Activated naive CD8-positive, alpha-beta T cell treated with anti-CD3 and anti-CD28 coated beads, Interleukin-2, amount 50 U/mL, for 16 hours (primary cell): ENCODE measurements around the gene PKNOX2.

ENCODE experiments used
- DNase-seq: peaks from one replicate; pipeline ENCODE4 v3.0.0-alpha.2; 2020; ENCODE audit warnings: low read depth, low spot score

Gene PKNOX2

DNA sequence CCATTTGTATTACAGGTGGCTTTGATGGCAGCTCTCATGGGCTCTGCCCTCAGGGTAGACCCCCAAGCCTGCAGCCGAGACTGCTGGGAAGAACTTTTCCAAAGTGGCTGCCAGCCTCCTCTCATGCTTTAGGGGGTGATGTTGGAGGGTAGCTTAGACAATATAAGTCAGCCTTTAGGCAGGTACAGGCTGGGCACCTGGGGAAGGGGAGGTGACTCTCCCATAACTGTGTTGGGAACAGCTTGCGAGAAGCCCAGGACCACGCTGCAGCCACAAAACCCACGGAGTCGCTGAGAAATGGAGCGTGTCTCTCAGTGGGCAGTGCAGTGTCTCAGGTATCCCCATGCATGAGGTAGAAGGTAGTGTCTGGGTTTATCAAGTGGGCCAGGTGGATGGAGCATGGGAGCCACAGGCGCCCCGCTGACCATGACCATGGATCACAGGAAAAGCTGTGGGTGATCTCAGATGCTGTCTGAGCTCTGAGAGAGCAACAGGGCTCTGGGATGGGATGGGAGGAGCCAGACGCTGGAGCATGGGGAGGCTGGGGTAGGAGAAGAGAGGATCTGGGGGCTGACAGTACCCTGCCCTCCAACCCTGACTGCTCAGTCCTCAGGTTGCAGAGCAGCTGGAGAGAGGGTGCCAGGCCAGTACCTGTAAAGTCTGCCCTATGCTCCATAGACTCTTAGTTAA lies 216.3 kb downstream of the PKNOX2 start:
- no peak for DNase-seq

DNA sequence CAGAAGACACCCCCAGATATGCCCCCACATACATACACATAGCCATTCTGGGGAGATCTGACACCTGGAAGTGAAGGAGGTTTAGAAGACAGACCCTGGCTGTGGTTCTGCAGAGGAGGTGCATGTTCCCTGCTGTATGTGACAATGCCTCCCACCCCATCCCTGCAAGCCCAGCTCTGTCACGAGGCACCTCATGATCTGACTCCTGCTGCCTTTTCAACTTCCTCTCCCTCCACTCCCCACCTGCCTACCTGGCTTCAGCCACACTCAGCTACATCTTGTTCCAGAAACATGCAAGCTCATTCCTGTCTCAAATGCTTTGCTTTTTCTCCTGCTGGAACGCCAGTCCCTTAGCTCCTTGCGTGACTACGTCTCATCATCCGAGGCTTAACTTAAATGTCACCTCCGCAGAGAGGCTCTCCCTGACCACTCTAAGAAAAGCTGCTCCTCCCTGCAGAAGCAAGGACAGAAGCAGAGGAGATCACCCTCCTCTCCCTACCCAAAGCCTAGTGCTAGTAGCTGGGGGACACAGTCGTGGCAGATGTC lies 217.0 kb downstream of the PKNOX2 start:
- DNase-seq: no peak

DNA sequence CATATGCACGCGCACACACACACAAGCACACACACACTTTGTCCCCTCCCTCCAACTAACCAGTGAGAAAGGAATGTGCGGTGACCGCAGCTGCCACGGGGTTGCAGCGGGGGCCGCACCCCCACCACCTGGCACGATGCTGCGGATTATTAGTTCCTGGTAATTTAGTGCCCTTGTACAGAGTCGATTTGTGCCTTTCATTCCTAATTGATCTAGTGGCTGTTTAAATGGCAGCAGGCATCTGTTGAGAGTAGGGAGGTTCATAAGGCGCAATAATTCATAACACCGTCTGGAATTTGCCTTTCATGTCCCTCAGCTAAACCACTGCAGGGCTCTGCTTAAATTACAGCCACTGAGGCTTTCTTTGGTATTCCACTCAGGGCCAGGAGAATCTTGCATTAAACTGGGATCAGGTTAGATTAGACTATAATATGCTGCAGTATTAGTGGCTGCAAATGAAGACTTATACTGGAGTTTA lies 217.8 kb downstream of the PKNOX2 start:
- no peak for DNase-seq

DNA sequence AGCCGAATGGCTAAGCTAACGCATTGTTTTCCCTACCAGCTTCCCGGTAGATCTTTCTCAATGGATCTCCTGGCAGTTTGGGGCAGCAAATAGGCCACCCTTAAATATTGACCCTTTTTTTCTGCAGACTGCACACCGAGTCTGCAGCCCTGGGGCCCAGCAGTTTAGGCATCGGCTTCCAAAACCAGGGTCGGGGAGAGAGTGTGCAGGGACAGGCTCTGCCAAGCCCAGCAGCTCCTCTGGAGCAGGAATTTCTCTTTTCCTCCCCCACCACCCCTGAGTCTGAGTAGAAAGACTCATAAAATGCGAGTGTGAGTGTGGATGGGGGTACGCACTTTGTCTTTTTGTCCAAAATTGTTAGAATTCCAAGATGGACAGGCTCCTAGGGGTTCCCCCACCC lies 218.3 kb downstream of the PKNOX2 start:
- no peak for DNase-seq

DNA sequence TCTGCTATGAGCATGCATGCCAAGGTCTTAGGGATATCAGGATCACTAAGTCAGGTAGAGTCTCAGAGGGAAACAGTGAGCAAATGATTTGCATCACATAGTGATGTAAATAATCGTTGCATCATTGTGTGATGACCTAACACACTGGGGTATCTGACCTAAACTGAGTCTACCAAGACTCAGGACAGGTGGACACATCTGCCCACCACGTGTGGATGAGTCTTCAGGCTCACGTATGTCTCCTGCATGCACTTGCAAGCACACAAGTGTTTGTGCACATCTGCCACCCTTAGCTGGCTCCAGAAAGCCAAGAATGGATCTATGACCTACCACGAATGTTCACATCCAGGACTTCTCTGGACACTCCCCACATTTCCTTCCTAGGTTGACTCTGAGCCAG lies 220.3 kb downstream of the PKNOX2 start:
- DNase-seq: no peak

DNA sequence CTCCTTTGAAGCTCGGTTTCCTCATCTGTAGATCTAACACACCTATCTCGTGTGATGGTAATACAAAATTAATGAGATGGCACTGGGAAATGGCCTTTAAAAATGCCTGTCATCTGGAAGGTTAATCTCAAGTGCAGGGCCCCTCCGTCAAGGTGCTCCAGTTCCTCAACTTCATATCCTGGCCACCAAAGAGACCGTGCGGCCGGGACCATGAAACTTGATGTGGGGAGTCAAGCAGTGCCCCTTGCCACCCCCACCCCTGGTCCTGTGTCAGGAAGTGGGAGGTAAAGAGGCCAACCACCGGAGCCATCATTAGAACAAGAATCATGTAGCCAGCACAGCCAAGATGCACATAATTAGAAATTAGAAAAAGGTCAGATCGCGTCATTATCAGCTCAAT lies 223.3 kb downstream of the PKNOX2 start:
- no peak for DNase-seq

DNA sequence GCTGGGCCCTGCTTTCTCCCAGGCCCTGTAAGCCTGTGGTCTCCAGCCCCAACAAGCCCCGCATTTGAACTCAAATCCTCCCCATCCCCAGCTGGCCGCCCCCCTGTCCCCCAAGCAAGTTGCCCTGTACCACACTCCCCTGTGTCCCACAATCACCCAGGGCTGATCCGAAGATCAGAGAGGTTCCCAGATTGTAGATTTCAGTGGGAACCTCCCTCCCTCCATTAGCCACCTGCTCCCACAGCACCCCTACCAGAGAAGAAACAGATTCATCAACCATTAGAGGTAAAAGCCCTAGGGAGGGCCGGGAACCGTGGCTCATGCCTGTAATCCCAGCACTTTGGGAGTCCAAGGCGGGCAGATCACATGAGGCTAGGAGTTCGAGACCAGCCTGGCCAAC lies 224.1 kb downstream of the PKNOX2 start:
- DNase-seq: no peak

DNA sequence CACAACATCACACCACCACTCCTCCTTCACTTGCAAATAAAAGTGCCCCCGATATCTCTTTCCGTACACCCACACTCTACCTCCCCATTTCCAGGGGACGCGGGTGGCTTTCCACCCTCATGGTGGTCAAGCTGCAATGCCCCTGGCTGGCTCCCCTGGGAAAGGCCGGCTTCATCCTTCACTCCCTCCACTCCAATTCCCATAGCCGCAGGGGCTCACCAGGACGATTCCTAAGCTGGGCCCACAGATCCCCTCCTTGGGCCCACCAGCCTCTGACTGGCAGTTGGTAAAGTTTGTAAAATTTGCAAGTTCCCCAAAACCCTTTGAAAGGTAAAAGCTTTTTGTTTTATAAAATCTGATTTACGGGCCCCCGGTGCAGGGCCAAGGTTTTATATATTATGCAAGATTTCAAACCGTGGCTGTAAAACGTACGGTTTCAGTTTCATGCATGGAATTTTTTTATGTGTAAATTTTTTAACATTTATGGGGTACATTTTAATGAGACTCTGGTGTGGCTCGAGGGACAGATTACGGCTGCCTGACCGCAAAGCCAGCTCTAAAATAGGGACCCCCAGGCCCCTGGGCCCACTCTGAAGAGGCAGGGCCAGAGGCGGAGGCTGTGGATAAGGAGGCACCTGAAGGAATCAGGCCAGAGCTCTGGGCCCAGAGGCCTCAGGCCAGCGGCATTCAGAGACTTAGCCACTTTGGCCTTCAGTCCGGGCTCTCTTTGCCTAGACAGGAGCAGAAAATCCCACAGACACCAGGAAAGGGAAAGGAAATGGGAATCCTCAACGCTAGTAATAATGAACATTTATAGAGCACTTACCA lies 225.0 kb downstream of the PKNOX2 start:
- DNase-seq: no peak

DNA sequence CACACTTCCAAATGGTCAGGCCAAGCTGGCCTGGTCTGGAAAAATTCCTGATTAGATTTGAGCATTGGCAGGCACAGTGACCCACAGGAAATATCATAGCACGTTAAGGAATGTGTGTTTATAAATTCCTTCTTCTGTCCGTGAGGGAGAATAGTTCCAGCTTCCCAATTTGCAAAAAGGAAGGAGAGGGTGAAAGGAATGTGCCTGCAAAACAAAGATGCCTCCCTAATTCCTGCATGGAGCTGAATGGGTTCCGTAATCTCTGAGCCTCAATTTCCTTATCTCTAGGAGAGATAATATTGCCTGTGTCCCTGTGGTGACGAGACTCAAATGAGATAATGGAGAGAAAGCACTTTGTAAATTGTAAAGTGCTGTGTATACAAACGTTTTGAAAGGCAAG lies 226.4 kb downstream of the PKNOX2 start:
- no peak for DNase-seq

DNA sequence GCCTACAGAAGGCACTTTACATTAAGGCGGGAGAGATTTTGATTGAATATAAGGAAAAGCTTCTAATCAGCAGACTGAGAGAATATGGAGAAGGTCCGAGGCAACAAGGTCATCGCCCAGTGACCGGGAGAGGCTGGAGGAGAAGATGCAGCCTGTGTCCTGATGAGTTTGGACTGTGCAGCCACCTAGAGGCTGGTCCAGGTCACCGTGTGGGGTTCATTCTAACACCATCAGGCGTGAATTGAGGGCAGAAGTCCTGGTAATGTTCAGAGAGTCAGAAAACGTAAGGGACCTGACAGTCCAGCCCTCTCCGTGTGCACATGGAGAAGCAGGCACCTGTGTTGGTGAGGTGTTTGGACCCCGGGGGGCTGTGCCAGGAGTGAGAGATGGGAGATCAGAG lies 228.8 kb downstream of the PKNOX2 start:
- no peak for DNase-seq

DNA sequence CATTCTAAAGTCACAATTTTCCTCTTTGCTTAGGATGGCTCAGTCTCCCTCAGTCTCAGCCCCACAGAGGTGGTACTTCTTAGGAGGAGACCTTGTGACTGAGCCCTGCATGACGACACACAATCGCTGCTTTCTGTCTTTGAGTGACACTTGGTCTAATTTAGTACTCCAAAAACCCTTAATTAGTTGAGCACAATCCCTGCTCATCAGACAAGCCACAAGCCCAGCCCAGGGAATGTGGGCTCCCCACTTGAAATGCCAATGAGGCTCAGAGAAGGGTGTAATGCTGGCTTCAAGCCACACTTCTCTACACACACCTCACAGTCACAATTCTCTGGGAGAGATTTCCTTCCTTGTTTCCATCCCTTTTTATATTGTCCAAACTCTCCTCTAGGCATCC lies 229.7 kb downstream of the PKNOX2 start:
- DNase-seq: no peak

DNA sequence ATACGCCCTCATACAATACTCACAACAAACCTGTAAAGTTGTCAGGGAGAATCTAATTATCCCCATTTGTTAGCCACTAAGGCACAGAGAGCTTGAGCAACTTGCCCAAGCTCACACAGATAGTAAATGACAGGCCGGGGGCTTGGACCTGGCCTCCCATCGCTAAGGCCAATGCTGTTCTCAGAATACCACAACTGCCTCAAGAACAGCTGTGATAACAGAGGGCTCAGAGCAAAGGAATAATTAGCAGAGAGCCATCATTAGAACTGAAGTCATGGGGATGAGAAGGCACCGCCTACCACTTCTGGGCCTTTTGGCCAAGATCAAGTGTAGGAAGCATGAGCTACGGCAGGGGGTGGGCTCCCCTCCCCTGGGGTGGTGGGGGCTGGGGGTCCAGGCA lies 232.9 kb downstream of the PKNOX2 start:
- no peak for DNase-seq

DNA sequence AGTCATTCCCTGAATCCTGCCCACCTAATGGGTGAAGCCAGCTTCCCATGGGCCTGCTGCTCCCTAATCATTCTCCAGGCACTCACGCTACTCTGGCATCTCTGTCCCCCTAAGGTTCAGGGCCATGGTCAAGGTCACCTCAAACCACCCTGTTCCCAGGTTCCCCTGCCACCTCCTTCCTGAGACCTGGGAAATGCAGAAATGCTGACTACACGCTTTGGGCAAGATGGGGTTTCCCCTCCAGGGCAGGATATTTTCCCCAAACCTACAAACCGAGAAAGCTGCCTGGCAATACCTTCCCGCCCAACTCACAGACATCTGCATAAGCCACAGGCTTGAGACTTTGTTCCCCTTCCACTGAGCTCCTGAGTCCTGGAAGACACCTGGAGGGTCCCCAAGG lies 233.9 kb downstream of the PKNOX2 start:
- DNase-seq: no peak

DNA sequence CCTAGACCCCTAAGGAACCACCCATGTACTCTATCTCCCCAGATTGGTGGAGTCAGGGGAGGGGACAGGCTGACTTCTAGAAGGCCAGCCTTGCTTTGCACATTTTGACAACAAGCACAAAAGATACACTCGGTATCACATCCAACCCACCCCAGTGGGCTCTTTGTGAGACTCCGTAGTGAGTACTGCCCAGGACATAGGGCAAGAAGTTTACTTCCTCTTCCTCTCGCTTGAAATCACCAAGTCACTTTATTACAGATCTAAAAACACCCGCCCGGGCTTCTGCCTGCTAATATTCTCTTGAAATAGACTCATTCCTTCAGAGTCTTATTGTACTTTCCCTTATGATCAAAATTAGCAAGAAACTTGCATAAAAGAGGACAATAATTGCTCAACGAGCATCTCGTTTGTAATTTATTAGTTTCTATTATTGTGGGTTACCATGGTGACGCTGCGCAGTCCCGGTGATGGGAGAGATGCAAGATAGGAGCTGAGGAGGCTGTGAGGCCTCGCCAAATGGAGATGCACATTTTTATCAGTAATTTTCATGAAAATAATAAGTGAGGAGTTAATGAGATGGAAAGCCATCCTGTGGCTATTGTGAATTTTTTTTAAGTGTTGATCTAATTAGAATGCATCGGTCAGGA lies 234.6 kb downstream of the PKNOX2 start:
- DNase-seq: no peak

DNA sequence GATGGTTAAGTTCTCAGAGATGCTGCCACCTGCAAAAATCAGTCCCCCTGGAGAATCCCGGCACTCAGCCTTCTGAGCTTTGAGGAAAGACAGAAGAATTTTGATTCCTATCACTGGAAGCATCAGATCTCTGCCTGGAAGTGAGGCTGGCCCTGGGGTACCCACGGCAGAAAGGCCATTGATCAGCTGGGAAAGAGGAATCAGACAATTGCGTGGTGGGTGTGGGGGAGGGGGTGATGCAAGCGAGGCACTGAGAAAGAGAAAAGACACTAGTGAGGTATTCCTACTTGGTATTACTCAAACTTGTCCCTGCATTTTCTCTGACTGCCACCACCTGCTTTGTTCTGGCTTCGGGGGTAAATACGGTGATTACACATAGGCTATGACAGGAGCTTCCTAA lies 235.4 kb downstream of the PKNOX2 start:
- DNase-seq: no peak

DNA sequence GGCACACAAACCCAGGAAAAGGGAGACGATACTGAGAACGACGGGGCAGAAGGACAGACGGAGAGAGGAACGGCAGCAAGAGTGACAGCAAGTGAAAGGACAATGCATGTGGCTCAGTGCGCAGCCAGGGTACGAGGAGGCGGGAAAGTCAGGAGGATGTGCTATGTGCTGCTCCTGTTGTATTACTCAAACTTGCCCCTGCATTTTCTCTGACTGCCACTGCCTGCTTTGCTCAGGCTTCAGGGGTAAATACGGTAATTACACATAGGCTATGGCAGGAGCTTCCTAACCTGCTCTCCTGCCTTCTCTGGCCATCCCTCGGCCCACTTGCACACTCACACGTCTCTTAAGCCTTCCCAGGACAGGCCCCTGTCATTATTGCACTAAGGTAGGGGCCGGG lies 236.7 kb downstream of the PKNOX2 start:
- DNase-seq: no peak

DNA sequence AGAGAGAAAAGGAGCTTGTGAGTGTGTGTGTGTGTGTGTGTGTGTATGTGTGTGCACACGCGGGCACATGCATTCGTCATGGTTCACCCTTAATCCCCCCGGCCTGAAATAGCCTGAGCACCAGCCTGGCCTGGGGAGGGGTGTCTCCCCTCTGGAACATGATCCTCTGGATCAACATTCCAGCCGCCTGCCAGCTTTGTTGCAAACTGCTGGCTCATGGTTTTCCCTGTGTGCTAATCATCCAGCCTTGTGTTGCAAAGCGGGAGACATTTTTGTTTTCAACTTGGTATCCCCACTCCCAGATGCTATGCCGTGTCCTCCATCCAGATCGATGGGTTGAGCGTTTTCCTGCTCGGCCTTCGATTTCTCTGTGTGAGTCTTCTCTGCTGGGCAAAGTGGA lies 237.2 kb downstream of the PKNOX2 start:
- no peak for DNase-seq

DNA sequence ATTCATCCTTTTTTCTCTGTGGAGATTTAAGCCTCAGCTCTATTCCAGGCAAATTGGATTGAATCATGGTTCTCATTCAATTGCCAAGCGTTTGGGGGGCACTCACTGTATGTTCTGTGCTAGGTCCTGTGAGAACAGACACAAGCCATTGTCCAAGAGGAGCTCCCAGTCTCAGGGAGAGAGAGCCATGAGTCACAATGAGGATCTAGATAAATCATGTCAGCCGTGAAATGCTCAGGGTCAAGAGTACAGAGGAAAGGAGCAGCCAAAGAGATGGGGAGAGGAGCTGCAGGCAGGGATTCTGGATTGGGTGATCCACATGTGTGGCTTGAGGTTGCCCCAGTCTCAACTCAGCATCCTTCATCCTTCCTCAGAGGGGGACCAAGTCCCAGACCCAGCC lies 237.9 kb downstream of the PKNOX2 start:
- no peak for DNase-seq

DNA sequence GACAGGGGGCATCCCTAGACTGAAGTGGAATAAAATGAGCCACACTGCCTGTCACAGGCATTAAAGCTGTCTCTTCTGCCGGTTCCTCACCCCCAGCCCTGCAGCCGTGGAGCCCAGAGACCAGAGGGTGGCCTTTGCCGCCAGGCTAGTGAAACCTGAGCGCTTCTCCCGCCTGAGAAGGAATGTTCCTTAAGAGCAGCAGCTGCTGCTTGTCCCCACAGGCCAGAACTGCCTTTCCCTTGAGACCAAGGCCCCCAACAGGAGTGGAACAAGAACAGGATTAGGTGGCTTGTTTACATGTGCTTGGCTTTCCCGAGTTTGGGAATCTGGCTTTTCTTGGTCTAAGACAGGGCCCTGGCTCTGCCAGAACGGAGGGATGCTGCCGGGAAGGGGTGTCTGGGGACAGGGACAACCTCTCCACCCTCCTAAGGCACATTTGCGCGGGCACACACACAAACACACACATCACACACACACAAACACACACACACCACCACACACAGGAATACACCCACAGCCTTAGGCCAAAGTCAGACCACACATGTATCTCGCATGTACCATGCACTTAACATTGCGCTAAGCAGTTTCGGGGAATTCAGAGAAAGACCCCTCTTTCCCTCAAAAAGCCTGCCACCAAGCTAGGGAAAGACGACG lies 239.7 kb downstream of the PKNOX2 start:
- no peak for DNase-seq

DNA sequence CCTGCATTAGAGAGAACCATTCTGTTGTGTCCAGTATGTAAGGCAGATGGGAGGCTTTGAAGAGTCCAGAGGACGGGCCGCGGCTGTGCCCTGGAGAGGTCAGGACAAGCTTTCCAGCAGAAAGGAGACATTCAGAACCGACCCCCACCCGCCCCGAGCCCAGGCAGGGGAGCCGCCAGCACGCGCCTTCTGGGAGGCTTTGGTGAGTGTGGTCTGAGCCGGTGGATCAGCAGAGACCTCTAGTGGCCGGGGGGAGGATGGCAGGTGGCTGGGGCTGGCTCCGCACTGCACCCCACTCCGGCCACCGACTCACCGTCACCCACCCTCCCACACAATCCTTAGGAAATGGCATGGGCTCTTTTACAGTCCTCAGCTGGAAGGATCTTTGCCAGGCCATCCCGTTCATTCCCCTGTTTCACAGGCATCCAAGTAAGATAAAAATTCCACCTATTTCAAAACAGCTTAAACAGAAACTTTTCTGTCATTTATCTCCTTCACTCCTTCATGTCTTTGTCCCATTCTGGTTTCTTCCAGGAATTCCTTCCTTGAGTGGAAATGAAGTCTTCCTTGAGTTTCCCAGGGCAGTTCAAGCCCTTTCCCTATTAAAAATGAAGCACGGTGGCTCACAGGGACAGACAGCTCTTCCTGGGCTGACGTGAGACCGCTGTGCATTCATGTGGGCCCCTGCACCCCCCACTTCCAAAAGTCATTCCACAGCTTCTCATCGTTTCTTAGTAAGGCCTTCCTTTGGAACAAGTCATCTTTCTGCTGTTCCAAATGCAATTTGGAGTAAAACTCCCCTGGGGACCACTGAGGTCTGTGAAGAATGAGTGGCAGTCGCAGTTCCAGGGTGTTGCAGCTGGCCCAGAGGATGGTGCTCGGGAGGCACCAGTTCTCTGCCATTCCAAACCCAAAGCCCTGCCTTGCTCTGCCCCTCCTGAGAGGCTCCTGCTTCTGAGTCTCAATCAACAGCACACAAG lies 240.6 kb downstream of the PKNOX2 start:
- DNase-seq: peak; percentile 40

DNA sequence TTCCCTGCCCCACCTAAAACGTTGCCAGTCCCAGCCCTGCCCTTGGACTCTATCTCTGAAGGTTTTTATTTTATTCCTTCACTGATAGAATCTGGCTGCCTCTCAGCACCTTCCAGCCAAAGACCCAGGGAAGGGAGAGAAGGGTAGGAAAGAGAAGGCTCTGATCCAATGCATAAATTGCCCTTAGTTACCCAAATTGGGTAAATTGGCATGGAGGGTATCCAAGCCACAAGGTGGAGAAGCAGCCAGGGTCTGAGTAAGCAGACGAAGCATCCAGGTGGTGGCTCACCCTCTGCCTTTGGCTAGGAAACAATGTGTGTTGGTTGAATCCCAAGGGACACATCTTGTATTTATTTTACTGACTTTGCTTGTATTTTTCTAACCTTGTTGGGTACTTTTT lies 242.5 kb downstream of the PKNOX2 start:
- DNase-seq: no peak
